COLO829 (cell line): ENCODE measurements around the gene LTB4R.

Experiments used
- DNase-seq: peaks from one replicate; pipeline ENCODE4 v3.0.0; 2012; ENCODE audit warnings: low spot score

LTB4R gene

DNA sequence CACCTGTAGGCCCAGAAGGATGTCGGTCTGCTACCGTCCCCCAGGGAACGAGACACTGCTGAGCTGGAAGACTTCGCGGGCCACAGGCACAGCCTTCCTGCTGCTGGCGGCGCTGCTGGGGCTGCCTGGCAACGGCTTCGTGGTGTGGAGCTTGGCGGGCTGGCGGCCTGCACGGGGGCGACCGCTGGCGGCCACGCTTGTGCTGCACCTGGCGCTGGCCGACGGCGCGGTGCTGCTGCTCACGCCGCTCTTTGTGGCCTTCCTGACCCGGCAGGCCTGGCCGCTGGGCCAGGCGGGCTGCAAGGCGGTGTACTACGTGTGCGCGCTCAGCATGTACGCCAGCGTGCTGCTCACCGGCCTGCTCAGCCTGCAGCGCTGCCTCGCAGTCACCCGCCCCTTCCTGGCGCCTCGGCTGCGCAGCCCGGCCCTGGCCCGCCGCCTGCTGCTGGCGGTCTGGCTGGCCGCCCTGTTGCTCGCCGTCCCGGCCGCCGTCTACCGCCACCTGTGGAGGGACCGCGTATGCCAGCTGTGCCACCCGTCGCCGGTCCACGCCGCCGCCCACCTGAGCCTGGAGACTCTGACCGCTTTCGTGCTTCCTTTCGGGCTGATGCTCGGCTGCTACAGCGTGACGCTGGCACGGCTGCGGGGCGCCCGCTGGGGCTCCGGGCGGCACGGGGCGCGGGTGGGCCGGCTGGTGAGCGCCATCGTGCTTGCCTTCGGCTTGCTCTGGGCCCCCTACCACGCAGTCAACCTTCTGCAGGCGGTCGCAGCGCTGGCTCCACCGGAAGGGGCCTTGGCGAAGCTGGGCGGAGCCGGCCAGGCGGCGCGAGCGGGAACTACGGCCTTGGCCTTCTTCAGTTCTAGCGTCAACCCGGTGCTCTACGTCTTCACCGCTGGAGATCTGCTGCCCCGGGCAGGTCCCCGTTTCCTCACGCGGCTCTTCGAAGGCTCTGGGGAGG, at the start of gene LTB4R:
LTB4R (plus strand) TSS at position 857 of the 959 bp plus-strand sequence. CDS start 4,150 bp downstream, outside the sequence.
- no peak for DNase-seq

DNA sequence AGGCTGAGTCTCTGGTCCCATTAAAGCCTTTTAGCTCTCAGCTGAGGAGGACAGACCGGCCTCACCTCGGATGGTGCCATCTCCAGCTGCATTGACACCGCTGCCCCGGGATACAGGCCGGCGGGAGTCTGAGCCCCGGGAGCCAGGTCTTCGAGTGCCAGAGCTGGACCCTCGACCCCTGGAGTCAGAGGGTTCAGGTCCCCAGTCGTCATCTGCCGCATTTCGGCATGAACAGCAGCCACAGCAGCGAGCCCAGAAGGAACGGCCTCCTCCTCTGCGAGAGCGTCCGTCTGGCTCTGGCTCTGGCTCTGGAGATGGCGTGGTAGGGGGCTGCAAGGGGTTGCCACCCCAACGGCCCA, 49.4 kb upstream of the LTB4R start:
- DNase-seq = no peak

- DNase-seq = no peak
These were observed 48.2 kb upstream of the LTB4R start, which contains the start of gene TGM1 for GRCh38 chr14:24262821-24263733. TGM1 (minus strand) TSS chr14:24263177; CDS start chr14:24262352, 825 bp downstream.

DNA sequence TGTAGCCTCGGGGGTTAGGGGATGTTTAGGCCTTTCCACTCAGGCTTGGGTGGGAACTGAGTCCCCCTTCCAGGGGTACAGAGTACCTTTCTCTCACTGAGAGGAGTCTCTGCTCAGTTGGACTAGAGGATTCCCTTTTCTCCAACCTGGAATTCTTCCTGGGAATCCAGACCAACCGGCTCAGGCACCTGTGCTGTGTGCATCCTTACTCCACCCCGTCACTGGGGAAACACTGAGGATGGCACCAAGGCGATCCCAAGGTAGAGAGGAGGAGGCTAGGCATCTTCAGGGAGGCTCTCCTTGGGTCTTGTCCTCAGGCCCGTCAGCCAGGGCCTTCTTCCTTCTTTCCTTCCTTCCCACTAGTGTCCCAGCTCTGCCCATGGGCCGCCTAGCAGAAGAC, 47.5 kb upstream of the LTB4R start:
- no peak for DNase-seq

DNA sequence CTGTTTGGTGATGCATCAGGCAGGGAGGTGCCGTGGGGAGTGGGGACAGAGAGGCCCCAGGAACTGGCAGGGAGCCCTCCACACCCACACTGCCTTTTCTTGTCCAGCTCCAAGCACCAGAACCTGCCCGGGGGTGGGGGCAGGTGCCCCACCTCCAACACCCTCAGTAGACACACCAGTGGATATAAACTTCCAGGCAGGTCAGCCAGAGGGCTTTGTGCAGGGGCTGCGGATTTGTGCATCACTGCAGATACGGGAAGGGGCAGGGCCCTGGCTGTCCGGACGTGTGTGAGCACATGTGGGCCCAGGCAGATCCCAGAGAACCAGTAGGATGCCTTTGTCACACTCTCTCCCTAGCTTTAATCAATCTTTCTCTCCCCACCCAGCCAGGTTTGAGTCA, 47.0 kb upstream of the LTB4R start:
- no peak for DNase-seq

DNA sequence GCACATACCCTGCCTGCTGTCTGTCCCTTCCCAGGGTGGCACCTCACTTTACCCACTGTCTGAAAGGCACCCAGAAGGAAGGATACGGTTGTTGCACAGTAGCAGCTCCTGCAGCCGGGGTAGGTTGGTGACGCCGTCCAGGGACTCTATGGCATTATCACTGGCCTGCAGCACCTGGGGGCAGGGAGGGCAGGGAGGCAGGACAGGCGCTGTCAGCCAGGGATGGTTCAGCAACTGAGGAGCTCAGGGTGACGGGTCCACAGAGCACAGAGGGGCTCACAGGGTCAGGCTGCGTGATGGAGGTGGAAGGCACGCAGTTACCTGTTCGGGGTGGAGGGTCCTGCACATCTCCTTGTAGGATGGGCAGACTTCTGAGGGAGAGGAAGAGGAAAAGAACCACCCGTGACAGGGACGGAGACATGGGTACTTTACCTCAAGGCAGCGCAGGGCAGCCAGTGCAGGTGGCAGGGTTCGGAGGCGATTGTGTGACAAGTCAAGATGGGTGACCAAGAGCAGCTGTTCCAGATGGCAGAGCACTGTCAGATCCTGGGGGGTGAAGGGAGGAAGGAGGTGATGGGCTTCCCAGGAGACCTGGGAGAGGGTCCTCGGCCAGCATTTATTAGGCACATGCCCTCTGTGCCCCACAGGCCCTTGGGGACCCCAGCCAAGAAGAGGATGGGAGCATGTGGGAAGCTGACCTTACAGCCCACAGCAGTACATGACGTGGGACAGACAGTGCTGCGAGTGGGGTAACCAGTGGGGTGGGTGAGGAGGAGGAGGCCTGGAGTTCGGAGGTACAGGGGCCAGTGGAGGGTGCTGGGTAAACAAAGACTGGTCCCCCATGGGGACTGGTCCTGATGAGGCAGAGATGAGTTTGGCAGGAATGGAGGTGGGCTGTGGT, 44.7 kb upstream of the LTB4R start:
- no peak for DNase-seq

- no peak for DNase-seq
These were observed 43.8 kb upstream of the LTB4R start for GRCh38 chr14:24267516-24267915.

DNA sequence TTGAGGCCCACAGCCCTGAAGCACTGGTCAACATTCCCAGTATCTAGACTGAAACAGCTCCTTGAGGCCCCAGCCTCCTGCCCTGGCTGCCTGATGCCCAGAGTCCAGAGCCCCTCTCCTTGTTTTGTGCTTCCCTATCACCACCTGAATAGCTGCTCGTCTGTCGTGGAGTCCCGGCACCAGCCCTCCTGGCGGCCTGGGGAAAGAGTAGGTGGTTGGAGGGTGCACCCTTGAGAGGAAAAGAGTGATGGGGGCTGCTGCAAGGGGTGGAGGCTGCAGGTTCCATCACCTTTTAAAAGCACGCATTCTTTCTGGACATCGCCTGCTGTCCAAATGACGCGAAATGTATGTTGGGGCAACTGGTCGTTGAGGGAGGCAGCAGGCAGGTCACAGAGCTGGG, 43.1 kb upstream of the LTB4R start:
- no peak for DNase-seq

DNA sequence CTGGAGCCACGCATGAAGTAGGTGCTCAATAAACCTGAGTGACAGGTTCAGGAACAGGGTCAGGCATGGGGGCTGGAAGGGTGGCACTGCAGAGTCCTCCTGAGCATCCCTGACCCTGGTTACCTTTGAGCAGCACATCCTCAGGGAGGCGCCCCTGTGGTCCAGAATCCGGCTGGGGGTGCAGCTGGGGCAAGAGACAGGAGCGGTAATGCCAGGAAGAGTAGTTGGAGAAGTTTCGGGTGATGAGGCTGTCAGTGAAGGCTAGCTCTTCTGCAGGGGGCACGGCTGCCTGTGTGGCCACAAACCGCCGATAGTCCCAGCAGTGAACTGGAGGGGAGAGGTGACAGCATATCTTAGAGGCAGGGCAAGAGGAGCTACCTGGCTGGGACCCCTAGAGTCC, 41.9 kb upstream of the LTB4R start:
- no peak for DNase-seq

- DNase-seq = no peak
These were observed 41.3 kb upstream of the LTB4R start for GRCh38 chr14:24269910-24270536.

DNA sequence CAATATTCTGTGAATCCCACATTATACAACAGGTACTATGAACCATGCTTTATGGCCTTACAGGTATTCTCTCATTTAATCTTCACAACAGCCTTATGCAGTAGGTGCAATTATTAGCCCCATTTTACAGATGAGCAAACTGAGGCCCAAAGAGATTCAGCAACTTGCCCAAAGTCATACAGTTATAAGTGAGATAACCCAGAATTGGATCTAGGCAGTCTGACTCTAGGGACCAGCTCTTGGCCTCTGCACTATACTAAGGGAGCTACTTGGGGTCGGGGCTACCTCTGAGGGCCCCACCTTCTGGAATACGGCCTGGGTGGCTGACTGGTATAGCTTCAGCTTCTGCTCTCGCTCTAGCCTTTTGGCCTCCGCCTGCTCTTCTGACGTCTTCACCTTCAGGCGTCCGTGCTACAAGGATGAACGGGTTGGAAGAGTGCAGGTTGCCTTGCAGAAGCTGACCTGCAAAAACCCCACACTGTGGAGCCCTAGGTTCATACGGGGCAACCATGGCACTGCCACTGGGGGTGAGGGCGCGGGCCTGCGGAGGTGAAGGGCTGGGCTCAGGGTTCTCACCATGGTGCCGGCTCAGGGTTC, 40.7 kb upstream of the LTB4R start:
- no peak for DNase-seq

GRCh38 chr14:24271134-24271833, 40.0 kb upstream of the LTB4R start, which contains the start of gene RABGGTA:
RABGGTA (minus strand) TSS chr14:24271597; CDS start chr14:24271115, 482 bp downstream.
- DNase-seq = peak; percentile 92

- no peak for DNase-seq
These were observed 39.5 kb upstream of the LTB4R start for GRCh38 chr14:24271834-24272263.

GRCh38 chr14:24272467-24272866, 38.8 kb upstream of the LTB4R start:
- DNase-seq = no peak

GRCh38 chr14:24273422-24273998, 37.8 kb upstream of the LTB4R start:
- no peak for DNase-seq

DNA sequence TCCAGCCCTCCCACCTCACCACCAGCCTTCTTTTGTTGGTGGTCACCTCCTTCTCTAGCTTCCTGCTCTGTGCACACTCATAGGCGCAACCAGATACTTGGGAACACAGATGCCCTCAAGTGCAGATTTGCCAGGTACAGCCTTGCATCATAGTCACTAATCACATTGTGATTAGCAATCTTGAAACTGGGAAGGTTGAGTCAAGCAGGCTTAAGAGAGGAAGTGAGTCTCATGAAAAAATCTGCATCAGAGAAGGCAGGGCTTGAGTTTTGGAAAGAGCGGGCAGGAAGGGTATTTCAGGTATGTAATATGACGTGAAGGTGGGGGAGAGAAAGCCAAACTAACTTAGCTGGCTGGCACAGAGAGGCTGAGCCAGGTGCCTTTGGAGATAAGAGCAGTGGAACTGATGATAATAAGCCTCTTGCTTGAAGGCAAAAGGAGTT, 37.2 kb upstream of the LTB4R start:
- no peak for DNase-seq

DNA sequence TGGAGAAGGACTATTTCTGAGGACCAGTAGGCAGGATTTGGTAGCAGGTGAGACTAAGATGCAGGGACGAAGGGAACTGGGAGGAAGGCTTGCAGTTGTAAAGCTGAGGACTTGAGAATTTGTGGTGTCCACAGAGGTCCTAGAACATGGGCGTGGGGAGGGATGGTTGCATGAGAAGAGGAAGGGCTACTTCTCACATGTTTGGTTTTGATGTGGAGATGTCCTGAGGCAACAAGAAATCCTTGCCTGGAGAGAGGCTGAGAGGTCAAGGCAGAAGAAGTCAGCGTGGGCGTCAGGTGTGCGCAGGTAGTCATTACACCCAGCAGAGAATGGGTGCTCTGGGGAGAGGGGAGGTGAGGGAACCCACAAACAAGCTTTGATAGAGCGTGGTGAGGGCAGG, 34.2 kb upstream of the LTB4R start:
- no peak for DNase-seq

DNA sequence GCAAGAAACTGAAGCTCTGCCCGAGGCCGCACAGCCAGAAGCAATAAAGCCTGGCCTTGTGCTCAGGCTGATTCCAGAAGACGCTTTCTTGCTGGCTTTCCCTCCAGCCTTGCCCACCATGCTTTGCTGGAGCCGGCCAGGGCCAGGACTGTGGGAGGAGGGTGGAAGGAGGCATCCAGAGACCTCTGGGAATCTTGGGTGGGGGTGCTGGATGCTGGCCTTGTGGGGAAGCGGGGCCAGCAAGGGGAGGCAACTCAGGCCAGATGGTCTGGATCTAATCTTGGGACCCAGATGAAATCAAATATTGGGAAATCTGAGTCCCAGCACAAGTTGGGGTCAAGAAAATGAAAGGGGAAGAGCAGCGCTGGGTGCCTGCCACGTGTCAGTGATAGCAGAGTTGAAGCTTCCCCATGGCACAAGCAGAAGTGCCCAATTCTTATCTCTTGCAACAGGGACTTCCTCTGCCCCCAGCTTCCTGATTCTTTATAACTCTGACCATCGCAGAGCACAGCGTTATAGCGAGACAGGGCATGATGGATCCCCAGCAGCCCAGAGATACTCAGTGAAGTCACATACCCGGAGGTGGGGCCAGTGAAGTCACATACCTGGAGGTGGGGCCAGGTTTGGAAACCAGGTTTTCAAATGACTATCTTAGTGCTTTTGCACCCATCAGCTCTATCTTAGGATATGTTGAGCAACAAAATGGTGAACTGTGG, 33.5 kb upstream of the LTB4R start:
- no peak for DNase-seq

DNA sequence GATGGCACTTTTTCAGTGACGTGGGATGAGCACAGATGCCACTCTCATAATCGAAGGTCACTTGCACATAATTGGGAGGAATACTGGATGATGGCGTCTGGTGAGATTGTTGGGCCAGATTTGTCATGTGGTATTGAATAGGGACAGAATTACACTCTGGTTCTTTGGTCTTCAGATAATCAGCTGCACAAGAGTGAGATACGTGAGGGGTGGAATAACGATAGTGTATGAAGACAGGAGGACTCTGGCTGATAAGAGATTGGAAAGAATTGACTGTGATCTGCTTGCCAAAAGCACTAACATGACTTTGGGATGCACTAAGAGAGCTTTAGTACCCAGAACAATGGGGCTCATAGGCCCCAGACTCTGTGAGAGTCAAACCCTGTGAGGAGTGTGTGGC, 32.9 kb upstream of the LTB4R start:
- no peak for DNase-seq
